SK-N-SH treated with all-trans-retinoic acid at 6 μM for 48 hours (cell line): ENCODE data around the gene SIX3.

Experiments
- ATAC-seq: fragments of 200-7000 bp; cut with Tn5 transposase; 3 replicates; pipeline ENCODE4 v1.9.1; 2020; ENCODE audit warnings: mild to moderate bottlenecking, moderate library complexity
- BACH2 ChIP-seq: fragments of 250-450 bp; sonication (Bioruptor Pico); IDR thresholded peaks from 2 replicates; pipeline ENCODE4 v1.9.0; 2021; ENCODE audit warnings: mild to moderate bottlenecking, borderline replicate concordance
- CSDC2 ChIP-seq: fragments of 250-450 bp; sonication (Bioruptor Pico); IDR thresholded peaks from 2 replicates; pipeline ENCODE4 v1.5.0; 2020; ENCODE audit warnings: mild to moderate bottlenecking, moderate library complexity
- ESRRG ChIP-seq: fragments of 250-450 bp; sonication (Bioruptor Pico); IDR thresholded peaks from 2 replicates; pipeline ENCODE4 v1.6.1; 2021; ENCODE audit warnings: mild to moderate bottlenecking
- GLIS3 ChIP-seq: fragments of 250-450 bp; sonication (Bioruptor Pico); IDR thresholded peaks from 2 replicates; pipeline ENCODE4 v1.5.0; 2020; ENCODE audit warnings: mild to moderate bottlenecking, moderate library complexity
- ISL1 ChIP-seq: fragments of 250-450 bp; sonication (Bioruptor Pico); IDR thresholded peaks from 2 replicates; pipeline ENCODE4 v2.1.2; 2022; ENCODE audit warnings: mild to moderate bottlenecking, moderate library complexity
- OSR1 ChIP-seq: fragments of 250-450 bp; sonication (Bioruptor Pico); IDR thresholded peaks from 2 replicates; pipeline ENCODE4 v1.8.0; 2022; ENCODE audit warnings: moderate library complexity, mild to moderate bottlenecking, inconsistent platforms
- PPARA ChIP-seq: fragments of 250-450 bp; sonication (Bioruptor Pico); IDR thresholded peaks from 2 replicates; pipeline ENCODE4 v1.5.0; 2020; ENCODE audit warnings: mild to moderate bottlenecking, borderline replicate concordance
- RARB ChIP-seq: fragments of 250-450 bp; sonication (Bioruptor Pico); IDR thresholded peaks from 2 replicates; pipeline ENCODE4 v1.8.0; 2021; ENCODE audit warnings: mild to moderate bottlenecking, moderate library complexity
- TCF4 ChIP-seq: fragments of 250-450 bp; sonication (Bioruptor Pico); IDR thresholded peaks from 2 replicates; pipeline ENCODE4 v1.8.0; 2021; ENCODE audit warnings: mild to moderate bottlenecking, moderate library complexity, borderline replicate concordance
- TOX ChIP-seq: fragments of 250-450 bp; sonication (Bioruptor Pico); IDR thresholded peaks from 2 replicates; pipeline ENCODE4 v1.8.0; 2021; ENCODE audit warnings: mild to moderate bottlenecking, moderate library complexity, borderline replicate concordance
- ZFP3 ChIP-seq: fragments of 250-450 bp; sonication (Bioruptor Pico); IDR thresholded peaks from 2 replicates; pipeline ENCODE4 v1.5.0; 2020; ENCODE audit warnings: mild to moderate bottlenecking, moderate library complexity
- ZNF70 ChIP-seq: fragments of 450-650 bp; formaldehyde crosslinking; IDR thresholded peaks from 2 replicates; pipeline ENCODE4 v1.5.0; 2020; ENCODE audit warnings: mild to moderate bottlenecking, moderate library complexity
- TF ChIP-seq, protein P1 (sequence below): fragments of 250-450 bp; sonication (Bioruptor Pico); IDR thresholded peaks from 2 replicates; pipeline ENCODE4 v1.8.0; 2020; ENCODE audit warnings: mild to moderate bottlenecking, moderate library complexity, borderline replicate concordance
- TF ChIP-seq, protein P2 (sequence below): fragments of 250-450 bp; sonication (Bioruptor Pico); IDR thresholded peaks from 2 replicates; pipeline ENCODE4 v1.5.0; 2020; ENCODE audit warnings: mild to moderate bottlenecking, moderate library complexity
- TF ChIP-seq, protein P3 (sequence below): fragments of 250-450 bp; sonication (Bioruptor Pico); IDR thresholded peaks from 2 replicates; pipeline ENCODE4 v1.5.1; 2020; ENCODE audit warnings: low read depth, mild to moderate bottlenecking, moderate library complexity

Gene SIX3

DNA sequence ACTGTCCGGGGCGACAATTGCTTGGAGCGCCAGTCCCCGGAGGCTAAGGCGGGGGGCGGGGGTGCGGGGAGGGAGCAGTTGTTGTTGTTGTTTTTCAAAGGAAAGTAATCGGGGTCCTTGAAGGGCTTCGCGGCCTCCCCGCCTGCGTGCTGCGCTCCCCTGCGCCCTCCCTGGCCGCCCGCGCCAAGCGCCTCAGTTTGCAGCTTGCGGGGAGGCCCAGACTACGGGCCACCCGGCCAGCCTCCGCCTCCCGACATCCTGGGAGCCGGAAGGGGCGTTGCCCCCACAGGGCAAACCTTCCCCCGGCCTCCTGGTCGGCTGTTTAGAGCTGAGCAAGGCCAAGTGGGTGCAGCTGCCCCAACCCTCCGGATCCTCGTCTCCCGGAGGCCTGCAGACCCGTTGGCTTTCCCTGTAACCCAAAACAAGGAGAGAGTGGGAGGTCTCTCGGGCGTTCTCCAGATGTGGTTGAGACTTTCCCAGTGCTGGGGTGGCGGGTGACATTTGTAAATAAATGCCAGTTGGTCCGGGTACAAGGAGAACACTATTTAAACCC, 3.7 kb upstream of the SIX3 start:
- ATAC-seq = no peak; the same call in 2 of the 3 replicates
- TF ChIP-seq, protein P1, sequence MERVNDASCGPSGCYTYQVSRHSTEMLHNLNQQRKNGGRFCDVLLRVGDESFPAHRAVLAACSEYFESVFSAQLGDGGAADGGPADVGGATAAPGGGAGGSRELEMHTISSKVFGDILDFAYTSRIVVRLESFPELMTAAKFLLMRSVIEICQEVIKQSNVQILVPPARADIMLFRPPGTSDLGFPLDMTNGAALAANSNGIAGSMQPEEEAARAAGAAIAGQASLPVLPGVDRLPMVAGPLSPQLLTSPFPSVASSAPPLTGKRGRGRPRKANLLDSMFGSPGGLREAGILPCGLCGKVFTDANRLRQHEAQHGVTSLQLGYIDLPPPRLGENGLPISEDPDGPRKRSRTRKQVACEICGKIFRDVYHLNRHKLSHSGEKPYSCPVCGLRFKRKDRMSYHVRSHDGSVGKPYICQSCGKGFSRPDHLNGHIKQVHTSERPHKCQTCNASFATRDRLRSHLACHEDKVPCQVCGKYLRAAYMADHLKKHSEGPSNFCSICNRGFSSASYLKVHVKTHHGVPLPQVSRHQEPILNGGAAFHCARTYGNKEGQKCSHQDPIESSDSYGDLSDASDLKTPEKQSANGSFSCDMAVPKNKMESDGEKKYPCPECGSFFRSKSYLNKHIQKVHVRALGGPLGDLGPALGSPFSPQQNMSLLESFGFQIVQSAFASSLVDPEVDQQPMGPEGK (CRISPR knock-in tag) = peak; percentile 36; the same call in 1 of the 2 replicates
- TF ChIP-seq ZFP3 (CRISPR knock-in tag) = peak; percentile 28; the same call in 1 of the 2 replicates
- TF ChIP-seq, protein P2, sequence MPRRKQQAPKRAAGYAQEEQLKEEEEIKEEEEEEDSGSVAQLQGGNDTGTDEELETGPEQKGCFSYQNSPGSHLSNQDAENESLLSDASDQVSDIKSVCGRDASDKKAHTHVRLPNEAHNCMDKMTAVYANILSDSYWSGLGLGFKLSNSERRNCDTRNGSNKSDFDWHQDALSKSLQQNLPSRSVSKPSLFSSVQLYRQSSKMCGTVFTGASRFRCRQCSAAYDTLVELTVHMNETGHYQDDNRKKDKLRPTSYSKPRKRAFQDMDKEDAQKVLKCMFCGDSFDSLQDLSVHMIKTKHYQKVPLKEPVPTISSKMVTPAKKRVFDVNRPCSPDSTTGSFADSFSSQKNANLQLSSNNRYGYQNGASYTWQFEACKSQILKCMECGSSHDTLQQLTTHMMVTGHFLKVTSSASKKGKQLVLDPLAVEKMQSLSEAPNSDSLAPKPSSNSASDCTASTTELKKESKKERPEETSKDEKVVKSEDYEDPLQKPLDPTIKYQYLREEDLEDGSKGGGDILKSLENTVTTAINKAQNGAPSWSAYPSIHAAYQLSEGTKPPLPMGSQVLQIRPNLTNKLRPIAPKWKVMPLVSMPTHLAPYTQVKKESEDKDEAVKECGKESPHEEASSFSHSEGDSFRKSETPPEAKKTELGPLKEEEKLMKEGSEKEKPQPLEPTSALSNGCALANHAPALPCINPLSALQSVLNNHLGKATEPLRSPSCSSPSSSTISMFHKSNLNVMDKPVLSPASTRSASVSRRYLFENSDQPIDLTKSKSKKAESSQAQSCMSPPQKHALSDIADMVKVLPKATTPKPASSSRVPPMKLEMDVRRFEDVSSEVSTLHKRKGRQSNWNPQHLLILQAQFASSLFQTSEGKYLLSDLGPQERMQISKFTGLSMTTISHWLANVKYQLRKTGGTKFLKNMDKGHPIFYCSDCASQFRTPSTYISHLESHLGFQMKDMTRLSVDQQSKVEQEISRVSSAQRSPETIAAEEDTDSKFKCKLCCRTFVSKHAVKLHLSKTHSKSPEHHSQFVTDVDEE (CRISPR knock-in tag) = 0 out of 2 replicates have a peak, but pooled peaks have one; percentile 22
- TF ChIP-seq, protein P3, sequence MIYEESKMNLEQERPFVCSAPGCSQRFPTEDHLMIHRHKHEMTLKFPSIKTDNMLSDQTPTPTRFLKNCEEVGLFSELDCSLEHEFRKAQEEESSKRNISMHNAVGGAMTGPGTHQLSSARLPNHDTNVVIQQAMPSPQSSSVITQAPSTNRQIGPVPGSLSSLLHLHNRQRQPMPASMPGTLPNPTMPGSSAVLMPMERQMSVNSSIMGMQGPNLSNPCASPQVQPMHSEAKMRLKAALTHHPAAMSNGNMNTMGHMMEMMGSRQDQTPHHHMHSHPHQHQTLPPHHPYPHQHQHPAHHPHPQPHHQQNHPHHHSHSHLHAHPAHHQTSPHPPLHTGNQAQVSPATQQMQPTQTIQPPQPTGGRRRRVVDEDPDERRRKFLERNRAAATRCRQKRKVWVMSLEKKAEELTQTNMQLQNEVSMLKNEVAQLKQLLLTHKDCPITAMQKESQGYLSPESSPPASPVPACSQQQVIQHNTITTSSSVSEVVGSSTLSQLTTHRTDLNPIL (CRISPR knock-in tag) = no peak

DNA sequence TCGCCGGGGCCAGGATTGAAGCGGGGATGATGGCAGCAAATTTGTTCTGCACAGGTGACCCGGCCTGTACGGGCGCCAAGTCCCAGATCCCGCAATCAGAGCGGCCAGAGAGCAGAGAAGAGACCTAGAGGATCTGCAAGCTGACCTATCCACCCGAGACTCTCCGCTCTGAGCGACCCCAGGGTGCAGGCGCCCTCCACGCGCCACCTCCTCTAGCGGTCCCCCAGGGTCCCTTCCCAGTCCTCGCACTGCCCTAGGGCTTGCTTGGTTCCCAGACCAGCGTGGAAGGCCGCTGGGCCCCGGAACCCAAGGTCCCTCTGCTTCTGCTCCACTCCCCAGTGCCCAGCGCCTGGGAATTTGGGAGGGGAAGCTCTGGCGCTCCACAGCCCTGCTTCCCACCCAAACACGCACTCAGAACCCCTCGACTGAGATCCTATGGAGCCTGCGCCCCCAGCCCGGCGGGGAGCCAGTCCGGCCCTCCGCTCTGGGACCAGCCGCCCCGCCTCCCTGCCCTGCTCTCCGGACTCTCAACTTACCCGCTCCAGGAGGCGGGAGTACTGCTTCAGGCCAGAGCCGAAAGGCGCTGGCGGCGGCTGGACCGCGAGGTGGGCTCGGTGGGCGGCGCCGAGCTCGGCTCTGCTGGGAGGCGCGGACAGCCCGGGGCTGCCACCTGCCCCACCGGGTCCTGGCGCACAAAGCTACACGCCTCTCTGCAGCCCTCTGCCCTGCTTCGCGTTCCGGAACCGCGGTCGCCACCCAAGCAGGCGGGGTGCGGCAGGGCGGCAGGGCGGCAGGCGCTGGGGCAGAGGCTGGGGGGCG, 3.0 kb upstream of the SIX3 start:
- ATAC-seq = peak; percentile 34
- no peak for TF ChIP-seq OSR1 (CRISPR knock-in tag)
- no peak for TF ChIP-seq ESRRG (CRISPR knock-in tag)

DNA sequence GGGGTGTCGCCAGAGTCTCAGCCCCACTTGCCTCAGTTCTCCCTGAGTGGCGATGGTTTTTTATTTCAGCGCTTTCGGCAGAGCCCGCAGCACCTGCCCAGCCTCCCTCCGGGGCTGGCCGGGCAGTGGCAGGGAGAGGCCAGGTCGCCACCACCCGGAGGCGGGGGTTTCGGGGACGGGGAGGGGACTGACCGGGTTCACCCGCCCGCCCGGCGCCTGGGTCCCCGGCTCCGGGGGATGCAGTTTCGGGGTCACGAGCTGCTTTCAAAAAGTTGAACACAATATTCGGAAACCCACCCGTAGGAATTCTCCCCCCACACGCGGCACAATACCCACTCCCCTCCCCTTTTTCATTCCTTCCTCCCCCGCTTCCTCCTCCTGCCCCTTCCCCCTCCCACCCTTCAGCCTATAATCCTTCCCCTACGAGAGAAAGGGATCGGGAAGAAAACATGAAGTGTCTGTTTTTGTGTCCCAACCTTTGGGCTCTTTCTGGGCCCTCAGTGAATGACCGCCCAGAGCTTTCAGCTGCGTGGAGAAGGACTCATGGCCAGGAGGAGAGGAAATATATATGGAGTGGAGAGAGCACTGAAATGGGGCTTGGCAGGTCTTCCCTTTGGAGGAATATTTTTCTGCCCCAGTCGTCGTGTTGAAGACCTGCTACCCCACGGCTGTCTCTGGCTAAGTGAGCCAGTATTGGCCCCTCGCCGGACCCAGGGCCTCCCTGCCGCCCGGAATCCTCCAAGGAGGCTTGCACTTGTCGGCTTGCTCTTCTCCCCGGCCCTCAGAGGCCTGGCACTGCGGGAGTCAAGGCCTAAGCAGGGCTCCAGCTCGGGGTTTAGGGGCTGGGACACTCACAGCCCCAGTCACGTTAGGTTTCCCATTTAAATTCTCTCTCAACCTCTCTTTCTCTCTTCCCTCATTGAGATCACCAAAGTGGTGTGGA, 2.1 kb upstream of the SIX3 start:
- ATAC-seq = no peak
- no peak for TF ChIP-seq CSDC2
- no peak for TF ChIP-seq RARB (CRISPR knock-in tag)

DNA sequence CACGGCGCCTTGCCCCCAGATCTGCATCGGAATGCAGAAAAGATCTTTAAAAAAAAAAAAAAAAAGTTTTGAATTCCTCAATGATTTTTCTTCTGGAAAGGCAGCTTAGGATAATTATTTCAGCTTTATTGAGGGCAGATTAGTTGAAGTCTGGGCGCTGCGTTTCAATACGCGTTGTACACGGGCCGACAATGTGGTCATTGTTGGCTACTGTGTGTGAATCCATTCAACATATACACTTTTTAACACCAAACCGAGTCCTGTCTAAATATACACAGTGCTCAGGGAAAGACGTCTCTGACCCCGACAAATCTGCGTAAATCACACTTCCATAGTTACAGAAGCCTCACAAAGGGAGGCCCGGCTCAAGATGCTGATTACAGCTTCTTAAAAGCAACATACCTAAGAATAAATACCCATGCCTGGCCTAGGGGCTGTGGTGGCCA, 1.4 kb upstream of the SIX3 start:
- ATAC-seq = no peak
- TF ChIP-seq TCF4 (CRISPR knock-in tag) (no peak), ISL1 (CRISPR knock-in tag) (no peak), TOX (CRISPR knock-in tag) (no peak), ZNF70 (CRISPR knock-in tag) (no peak), PPARA (CRISPR knock-in tag) (no peak), ZFP3 (CRISPR knock-in tag) (no peak), GLIS3 (CRISPR knock-in tag) (no peak)
- TF ChIP-seq, protein P3 (CRISPR knock-in tag) = no peak

DNA sequence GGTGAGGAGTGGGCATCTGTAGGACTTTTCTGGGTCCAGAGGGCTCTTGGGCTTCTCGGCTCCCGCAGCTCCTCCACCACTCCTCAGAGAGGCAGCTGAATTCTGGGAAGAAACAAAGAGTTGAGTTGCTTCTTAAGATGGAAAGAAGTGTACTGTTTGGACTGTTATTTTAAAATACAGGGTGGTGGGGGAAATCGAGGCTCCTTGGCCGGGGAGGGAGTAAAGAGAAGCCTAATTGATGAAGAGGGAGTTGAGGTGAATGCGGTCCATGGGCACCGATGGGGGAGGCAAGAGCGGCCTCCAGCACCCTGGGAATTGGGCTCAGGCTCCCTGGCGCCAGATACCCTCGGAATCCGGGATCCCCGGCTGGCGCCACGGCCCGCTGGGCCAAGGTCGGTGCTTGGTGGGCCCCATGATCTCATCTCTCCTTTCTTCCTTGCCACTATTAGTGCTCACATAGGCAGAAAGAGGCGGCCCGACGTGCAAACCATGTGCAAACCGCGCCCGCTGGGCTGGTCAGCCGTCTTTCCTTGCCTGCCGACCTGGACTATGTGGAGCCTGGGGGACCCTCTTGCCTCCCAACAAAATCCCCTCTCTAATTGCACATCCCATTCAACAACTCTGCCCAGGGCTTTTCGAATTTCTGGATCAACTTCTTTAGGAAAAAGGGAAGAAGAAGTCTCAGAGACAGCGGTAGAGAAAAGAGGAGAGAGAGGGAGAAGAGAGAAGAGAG, 604 bp upstream of the SIX3 start:
- ATAC-seq = no peak

More for the DNA sequence above, 604 bp upstream of the SIX3 start:
- TF ChIP-seq TCF4 (CRISPR knock-in tag) = no peak
- TF ChIP-seq ZNF70 (CRISPR knock-in tag) = no peak
- TF ChIP-seq TOX (CRISPR knock-in tag) = no peak
- no peak for TF ChIP-seq CSDC2
- no peak for TF ChIP-seq BACH2 (CRISPR knock-in tag)
